Activated T-cell treated with anti-CD3 and anti-CD28 coated beads, Interleukin-2, amount 50 U/mL, for 24 hours (primary cell): ENCODE data around the gene CACNA2D3.

Source experiments
- DNase-seq: peaks from one replicate; pipeline ENCODE4 v3.0.0-alpha.2; 2020
- H3K27ac Mint-ChIP-seq: 2 replicates; pipeline ENCODE4 v1.8.0; 2020; ENCODE audit warnings: mild to moderate bottlenecking, mixed read lengths
- H3K27me3 Mint-ChIP-seq: 2 replicates; pipeline ENCODE4 v1.8.0; 2020; ENCODE audit warnings: mixed read lengths
- H3K36me3 Mint-ChIP-seq: 2 replicates; pipeline ENCODE4 v1.8.0; 2020; ENCODE audit warnings: low read depth, mixed read lengths
- H3K4me1 Mint-ChIP-seq: 2 replicates; pipeline ENCODE4 v1.8.0; 2020; ENCODE audit warnings: low read depth, mixed read lengths
- H3K4me3 Mint-ChIP-seq: 2 replicates; pipeline ENCODE4 v1.8.0; 2020; ENCODE audit warnings: mild to moderate bottlenecking, moderate library complexity, mixed read lengths
- H3K9me3 Mint-ChIP-seq: 2 replicates; pipeline ENCODE4 v1.8.0; 2020; ENCODE audit warnings: mixed read lengths

The CACNA2D3 gene

GRCh38 chr3:54758461-54758860 lies 636.1 kb downstream of the CACNA2D3 start:
- no peaks in the 10 kb centered on the region for H3K36me3 Mint-ChIP-seq
- DNase-seq, result no peak
- no peak overlapping the region for H3K4me3 Mint-ChIP-seq
- no peak overlapping the region for H3K27ac Mint-ChIP-seq
- no peaks in the 10 kb centered on the region for H3K4me1 Mint-ChIP-seq
- H3K9me3 Mint-ChIP-seq, result no peaks in the 10 kb centered on the region
- H3K27me3 Mint-ChIP-seq, result no peaks in the 10 kb centered on the region

GRCh38 chr3:54759166-54759565 lies 636.8 kb downstream of the CACNA2D3 start:
- no peaks in the 10 kb centered on the region for H3K36me3 Mint-ChIP-seq
- no peaks in the 10 kb centered on the region for H3K9me3 Mint-ChIP-seq
- no peaks in the 10 kb centered on the region for H3K4me1 Mint-ChIP-seq
- no peak overlapping the region for H3K27ac Mint-ChIP-seq
- no peaks in the 10 kb centered on the region for H3K27me3 Mint-ChIP-seq
- no peak overlapping the region for H3K4me3 Mint-ChIP-seq
- DNase-seq, result no peak

GRCh38 chr3:54760201-54760600 lies 637.8 kb downstream of the CACNA2D3 start:
- H3K27me3 Mint-ChIP-seq, result no peaks in the 10 kb centered on the region
- H3K36me3 Mint-ChIP-seq, result no peaks in the 10 kb centered on the region
- H3K27ac Mint-ChIP-seq, result no peak overlapping the region
- H3K4me1 Mint-ChIP-seq, result no peaks in the 10 kb centered on the region
- DNase-seq, result no peak
- no peak overlapping the region for H3K4me3 Mint-ChIP-seq
- H3K9me3 Mint-ChIP-seq, result no peaks in the 10 kb centered on the region

- no peak for DNase-seq
- Mint-ChIP-seq H3K36me3 (no peaks in the 10 kb centered on the region), H3K4me3 (no peak overlapping the region), H3K27ac (no peak overlapping the region), H3K9me3 (no peaks in the 10 kb centered on the region), H3K27me3 (no peaks in the 10 kb centered on the region), H3K4me1 (no peaks in the 10 kb centered on the region)
These were observed 639.3 kb downstream of the CACNA2D3 start for GRCh38 chr3:54761637-54762036.

- no peak overlapping the region for H3K4me3 Mint-ChIP-seq
- no peaks in the 10 kb centered on the region for H3K36me3 Mint-ChIP-seq
- no peaks in the 10 kb centered on the region for H3K4me1 Mint-ChIP-seq
- H3K9me3 Mint-ChIP-seq, result no peaks in the 10 kb centered on the region
- DNase-seq, result no peak
- no peak overlapping the region for H3K27ac Mint-ChIP-seq
- H3K27me3 Mint-ChIP-seq, result no peaks in the 10 kb centered on the region
These were observed 642.6 kb downstream of the CACNA2D3 start for GRCh38 chr3:54764911-54765310.

- no peak overlapping the region for H3K4me3 Mint-ChIP-seq
- no peaks in the 10 kb centered on the region for H3K9me3 Mint-ChIP-seq
- no peaks in the 10 kb centered on the region for H3K4me1 Mint-ChIP-seq
- no peak for DNase-seq
- no peak overlapping the region for H3K27ac Mint-ChIP-seq
- H3K27me3 Mint-ChIP-seq, result no peaks in the 10 kb centered on the region
- H3K36me3 Mint-ChIP-seq, result no peaks in the 10 kb centered on the region
These were observed 648.7 kb downstream of the CACNA2D3 start for GRCh38 chr3:54771050-54771449.

- Mint-ChIP-seq H3K9me3 (no peaks in the 10 kb centered on the region), H3K27ac (no peak overlapping the region), H3K27me3 (no peaks in the 10 kb centered on the region), H3K36me3 (no peaks in the 10 kb centered on the region), H3K4me1 (no peaks in the 10 kb centered on the region), H3K4me3 (no peak overlapping the region)
- DNase-seq, result no peak
These were observed 649.7 kb downstream of the CACNA2D3 start for GRCh38 chr3:54772051-54772450.

- no peak overlapping the region for H3K27ac Mint-ChIP-seq
- no peaks in the 10 kb centered on the region for H3K9me3 Mint-ChIP-seq
- no peaks in the 10 kb centered on the region for H3K27me3 Mint-ChIP-seq
- no peaks in the 10 kb centered on the region for H3K36me3 Mint-ChIP-seq
- H3K4me3 Mint-ChIP-seq, result no peak overlapping the region
- no peaks in the 10 kb centered on the region for H3K4me1 Mint-ChIP-seq
- DNase-seq, result no peak
These were observed 650.4 kb downstream of the CACNA2D3 start for GRCh38 chr3:54772746-54773145.

GRCh38 chr3:54773271-54773670 lies 650.9 kb downstream of the CACNA2D3 start:
- Mint-ChIP-seq H3K27me3 (no peaks in the 10 kb centered on the region), H3K4me3 (no peak overlapping the region), H3K4me1 (no peaks in the 10 kb centered on the region), H3K27ac (no peak overlapping the region), H3K36me3 (no peaks in the 10 kb centered on the region), H3K9me3 (no peaks in the 10 kb centered on the region)
- DNase-seq, result no peak

- H3K4me3 Mint-ChIP-seq, result no peak overlapping the region
- H3K27ac Mint-ChIP-seq, result no peak overlapping the region
- H3K27me3 Mint-ChIP-seq, result no peaks in the 10 kb centered on the region
- no peak for DNase-seq
- no peaks in the 10 kb centered on the region for H3K4me1 Mint-ChIP-seq
- H3K9me3 Mint-ChIP-seq, result no peaks in the 10 kb centered on the region
- no peaks in the 10 kb centered on the region for H3K36me3 Mint-ChIP-seq
These were observed 654.2 kb downstream of the CACNA2D3 start for GRCh38 chr3:54776601-54777000.

- Mint-ChIP-seq H3K27ac (no peak overlapping the region), H3K36me3 (no peaks in the 10 kb centered on the region), H3K4me3 (no peak overlapping the region), H3K4me1 (no peaks in the 10 kb centered on the region), H3K9me3 (no peaks in the 10 kb centered on the region), H3K27me3 (no peaks in the 10 kb centered on the region)
- DNase-seq, result no peak
These were observed 654.8 kb downstream of the CACNA2D3 start for GRCh38 chr3:54777141-54777540.

GRCh38 chr3:54780336-54780735 lies 658.0 kb downstream of the CACNA2D3 start:
- Mint-ChIP-seq H3K36me3 (no peaks in the 10 kb centered on the region), H3K4me1 (no peaks in the 10 kb centered on the region), H3K27me3 (no peaks in the 10 kb centered on the region), H3K4me3 (no peak overlapping the region), H3K27ac (no peak overlapping the region), H3K9me3 (no peaks in the 10 kb centered on the region)
- no peak for DNase-seq

GRCh38 chr3:54781728-54782127 lies 659.4 kb downstream of the CACNA2D3 start:
- Mint-ChIP-seq H3K27ac (no peak overlapping the region), H3K4me3 (no peak overlapping the region), H3K4me1 (no peaks in the 10 kb centered on the region), H3K9me3 (no peaks in the 10 kb centered on the region), H3K36me3 (no peaks in the 10 kb centered on the region), H3K27me3 (no peaks in the 10 kb centered on the region)
- no peak for DNase-seq

GRCh38 chr3:54783611-54784010 lies 661.3 kb downstream of the CACNA2D3 start:
- Mint-ChIP-seq H3K9me3 (no peaks in the 10 kb centered on the region), H3K4me3 (no peak overlapping the region), H3K36me3 (no peaks in the 10 kb centered on the region), H3K27me3 (no peaks in the 10 kb centered on the region), H3K4me1 (no peaks in the 10 kb centered on the region), H3K27ac (no peak overlapping the region)
- no peak for DNase-seq

GRCh38 chr3:54784021-54784420 lies 661.7 kb downstream of the CACNA2D3 start:
- no peaks in the 10 kb centered on the region for H3K9me3 Mint-ChIP-seq
- H3K4me1 Mint-ChIP-seq, result no peaks in the 10 kb centered on the region
- H3K27ac Mint-ChIP-seq, result no peak overlapping the region
- DNase-seq, result no peak
- H3K4me3 Mint-ChIP-seq, result no peak overlapping the region
- H3K27me3 Mint-ChIP-seq, result no peaks in the 10 kb centered on the region
- H3K36me3 Mint-ChIP-seq, result no peaks in the 10 kb centered on the region

GRCh38 chr3:54785976-54786375 lies 663.6 kb downstream of the CACNA2D3 start:
- Mint-ChIP-seq H3K36me3 (no peaks in the 10 kb centered on the region), H3K27me3 (no peaks in the 10 kb centered on the region), H3K27ac (no peak overlapping the region), H3K4me1 (no peaks in the 10 kb centered on the region), H3K4me3 (no peak overlapping the region), H3K9me3 (no peaks in the 10 kb centered on the region)
- no peak for DNase-seq
